Measurements from ENCODE around the gene NEO1.

DNA sequence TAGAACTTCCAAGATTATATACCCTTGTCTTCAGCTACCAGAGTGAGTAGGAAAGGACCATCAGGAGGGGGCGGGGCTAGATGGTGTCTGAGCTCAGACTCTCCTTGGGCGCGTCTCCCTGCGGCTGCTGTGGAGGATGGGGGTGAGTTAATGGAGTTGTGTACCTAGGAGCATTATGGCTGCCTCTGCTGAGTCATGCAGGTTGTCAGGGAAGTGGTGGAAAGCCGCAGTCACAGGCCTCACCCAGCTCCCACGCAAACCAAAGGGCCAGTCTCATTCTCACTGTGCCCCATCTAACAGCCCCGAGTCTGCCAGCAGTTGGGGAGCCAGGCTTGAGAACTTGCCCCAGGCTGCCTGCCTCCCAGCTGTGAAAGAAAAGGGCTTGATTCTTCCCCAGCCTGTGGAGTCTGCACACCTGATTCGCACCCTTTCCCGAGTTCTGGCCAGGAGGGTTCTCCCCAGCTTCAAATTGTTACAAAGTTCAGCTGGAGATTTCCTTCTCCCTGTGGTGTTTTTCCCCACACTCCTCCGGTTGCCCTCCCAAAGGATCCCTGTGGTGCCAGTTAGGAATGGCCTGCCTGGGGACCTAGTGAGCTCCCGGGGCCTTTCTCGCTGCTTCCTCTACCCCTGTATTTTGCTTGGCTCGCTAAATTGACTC lies 173.2 kb downstream of the NEO1 start:
- TF ChIP-seq, protein P1, sequence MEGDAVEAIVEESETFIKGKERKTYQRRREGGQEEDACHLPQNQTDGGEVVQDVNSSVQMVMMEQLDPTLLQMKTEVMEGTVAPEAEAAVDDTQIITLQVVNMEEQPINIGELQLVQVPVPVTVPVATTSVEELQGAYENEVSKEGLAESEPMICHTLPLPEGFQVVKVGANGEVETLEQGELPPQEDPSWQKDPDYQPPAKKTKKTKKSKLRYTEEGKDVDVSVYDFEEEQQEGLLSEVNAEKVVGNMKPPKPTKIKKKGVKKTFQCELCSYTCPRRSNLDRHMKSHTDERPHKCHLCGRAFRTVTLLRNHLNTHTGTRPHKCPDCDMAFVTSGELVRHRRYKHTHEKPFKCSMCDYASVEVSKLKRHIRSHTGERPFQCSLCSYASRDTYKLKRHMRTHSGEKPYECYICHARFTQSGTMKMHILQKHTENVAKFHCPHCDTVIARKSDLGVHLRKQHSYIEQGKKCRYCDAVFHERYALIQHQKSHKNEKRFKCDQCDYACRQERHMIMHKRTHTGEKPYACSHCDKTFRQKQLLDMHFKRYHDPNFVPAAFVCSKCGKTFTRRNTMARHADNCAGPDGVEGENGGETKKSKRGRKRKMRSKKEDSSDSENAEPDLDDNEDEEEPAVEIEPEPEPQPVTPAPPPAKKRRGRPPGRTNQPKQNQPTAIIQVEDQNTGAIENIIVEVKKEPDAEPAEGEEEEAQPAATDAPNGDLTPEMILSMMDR (optimal IDR thresholded peaks at IDR 0.05 in 1 of 3, IDR thresholded peaks at IDR 0.05 in 1 of 3, conservative IDR thresholded peaks at IDR 0.05 in 1 of 3; ENCODE audit: extremely low read depth in 1 of 3, insufficient read depth in 2 of 3, low read length in 3 of 3) = no peak
- TF ChIP-seq EZH2 (IDR thresholded peaks at IDR 0.05; ENCODE audit: low read length) = no peak

All from keratinocyte (primary cell).